H54 (cell line): ENCODE data around the gene LEUTX.
"Not testable (repeated sequence)": the region's sequence is repeated elsewhere in the genome, so short reads cannot be mapped to it uniquely, and the experiment has no call there.

ENCODE experiments used
- DNase-seq: peaks from one replicate; pipeline ENCODE4 v3.0.0; 2011; ENCODE audit warnings: low spot score, mixed read lengths; ENCODE audit not compliant: insufficient read length
- FAIRE-seq: peaks from 3 replicates; lab custom pipeline; 2011; peaks lifted over from hg19 to GRCh38; lab: Jason Lieb, UNC
- POLR2A ChIP-seq: IDR thresholded peaks from 2 replicates; pipeline ENCODE4 v1.6.1; 2011; ENCODE audit warnings: low read depth, mild to moderate bottlenecking, low read length

Gene LEUTX

DNA sequence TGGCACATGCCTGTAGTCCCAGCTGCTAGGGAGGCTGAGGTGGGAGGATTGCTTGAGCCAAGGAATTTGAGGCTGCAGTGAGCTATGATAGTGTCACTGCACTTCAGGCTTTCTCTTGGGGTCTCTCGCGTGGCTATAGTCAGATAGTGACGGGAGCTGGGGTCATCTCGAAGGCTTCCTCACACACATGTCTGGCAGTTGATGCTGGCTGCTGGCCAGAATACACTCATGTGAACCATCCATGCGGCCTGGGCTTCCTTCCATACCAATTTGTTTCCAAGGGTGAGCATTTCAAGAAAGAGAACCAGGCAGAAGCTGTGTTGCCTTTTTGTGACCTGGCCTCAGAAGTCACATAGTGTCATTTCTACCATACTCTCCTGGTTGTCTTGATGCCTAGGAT, 26.4 kb downstream of the LEUTX start:
- TF ChIP-seq POLR2A, result no peak
- FAIRE-seq (no peak), DNase-seq (no peak)

DNA sequence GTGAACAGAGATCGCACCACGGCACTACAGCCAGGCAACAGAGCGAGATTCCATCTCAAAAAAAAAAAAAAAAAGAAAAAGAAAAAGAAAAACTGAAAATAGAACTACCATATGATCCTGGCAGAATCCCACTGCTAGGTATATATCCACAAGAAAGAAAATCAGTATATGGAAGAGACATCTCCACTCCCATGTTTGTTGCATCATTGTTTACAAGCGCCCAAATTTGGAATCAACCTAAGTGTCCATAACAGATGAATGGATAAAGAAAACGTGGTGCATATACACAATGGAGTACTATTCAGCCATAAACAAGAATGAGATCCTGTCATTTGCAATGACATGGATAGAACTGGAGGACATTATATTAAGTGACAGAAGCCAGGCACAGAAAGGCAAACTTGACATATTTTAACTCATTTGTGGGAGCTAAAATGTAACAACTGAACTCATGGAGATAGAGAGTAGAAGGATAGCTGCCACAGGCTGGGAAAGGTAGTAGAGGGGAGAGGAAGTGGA, 29.3 kb downstream of the LEUTX start:
- DNase-seq (no peak), FAIRE-seq (no peak)
- no peak for TF ChIP-seq POLR2A

DNA sequence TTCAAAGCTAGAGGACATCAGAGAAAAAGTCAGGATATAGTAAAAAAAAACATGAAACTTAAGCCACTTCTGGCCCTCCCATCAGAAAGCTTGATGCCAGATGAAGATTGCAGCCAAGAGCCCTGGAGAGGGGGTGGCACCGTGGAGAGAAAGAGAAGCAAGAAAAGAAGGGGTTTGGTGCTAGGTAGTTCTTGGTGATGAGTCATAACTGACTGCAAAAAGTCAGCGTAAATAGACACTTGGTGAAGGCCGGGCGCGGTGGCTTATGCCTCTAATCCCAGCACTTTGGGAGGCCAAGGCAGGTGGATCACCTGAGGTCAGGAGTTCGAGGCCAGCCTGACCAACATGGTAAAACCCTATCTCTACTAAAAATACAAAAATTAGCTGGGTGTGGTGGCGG, 30.0 kb downstream of the LEUTX start:
- DNase-seq, FAIRE-seq: not testable (repeated sequence)

DNA sequence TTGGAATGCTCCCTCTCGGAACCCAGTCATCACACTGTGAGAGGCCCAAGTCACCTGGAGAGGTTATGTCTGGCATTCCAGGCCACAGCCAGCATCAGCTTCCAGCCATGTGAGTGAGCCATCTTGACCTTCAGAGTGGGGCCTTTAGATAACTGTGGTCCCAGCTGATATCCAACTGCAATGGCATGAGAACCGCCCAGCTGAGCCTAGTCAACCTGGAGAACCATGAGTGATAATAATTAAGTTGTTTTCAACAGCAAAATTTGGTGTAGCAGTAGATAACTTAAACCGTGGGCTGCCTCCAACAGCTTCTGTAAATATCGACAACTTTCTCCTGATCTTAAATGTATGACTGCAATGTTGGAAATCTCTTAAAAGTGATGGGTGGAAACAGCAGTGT, 30.7 kb downstream of the LEUTX start:
- no peak for DNase-seq
- FAIRE-seq, result no peak
- TF ChIP-seq POLR2A, result no peak

DNA sequence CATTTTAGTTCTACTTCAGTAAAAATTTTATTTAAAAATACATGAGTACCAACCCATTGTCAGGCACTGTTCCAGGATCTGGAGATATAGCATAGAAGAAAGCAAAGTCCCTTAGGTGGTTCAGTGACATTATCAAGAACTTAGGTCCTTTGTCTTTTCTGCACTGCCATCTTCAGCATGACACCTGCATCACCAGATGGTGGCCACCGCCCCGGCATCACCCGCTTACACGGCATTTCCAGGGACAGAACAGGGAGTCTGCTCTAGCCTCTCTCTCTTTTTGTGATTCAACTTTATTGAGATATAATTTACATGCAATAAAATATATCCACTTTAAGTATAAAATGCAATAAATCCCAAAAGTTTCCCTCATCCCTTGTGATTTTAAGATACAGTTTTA, 31.8 kb downstream of the LEUTX start:
- no peak for DNase-seq
- no peak for TF ChIP-seq POLR2A
- no peak for FAIRE-seq

DNA sequence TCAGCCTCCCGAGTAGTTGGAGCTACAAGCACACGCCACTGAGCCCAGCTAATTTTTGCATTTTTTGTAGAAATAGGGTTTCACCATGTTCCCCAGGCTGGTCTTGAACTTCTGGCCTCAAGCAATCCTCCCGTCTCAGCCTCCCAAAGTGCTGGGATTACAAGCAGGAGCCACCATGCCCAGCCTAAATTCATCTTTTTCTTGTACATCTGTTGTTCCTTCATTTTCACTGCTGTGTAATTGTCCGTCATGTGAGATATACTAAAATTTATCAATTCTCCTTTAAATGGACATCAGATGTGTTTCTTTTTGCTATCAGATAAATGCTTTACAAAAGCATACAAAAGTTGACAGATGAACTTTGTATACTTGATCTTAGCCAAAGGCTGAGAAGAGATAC, 32.4 kb downstream of the LEUTX start:
- DNase-seq (no peak), FAIRE-seq (no peak)
- no peak for TF ChIP-seq POLR2A

DNA sequence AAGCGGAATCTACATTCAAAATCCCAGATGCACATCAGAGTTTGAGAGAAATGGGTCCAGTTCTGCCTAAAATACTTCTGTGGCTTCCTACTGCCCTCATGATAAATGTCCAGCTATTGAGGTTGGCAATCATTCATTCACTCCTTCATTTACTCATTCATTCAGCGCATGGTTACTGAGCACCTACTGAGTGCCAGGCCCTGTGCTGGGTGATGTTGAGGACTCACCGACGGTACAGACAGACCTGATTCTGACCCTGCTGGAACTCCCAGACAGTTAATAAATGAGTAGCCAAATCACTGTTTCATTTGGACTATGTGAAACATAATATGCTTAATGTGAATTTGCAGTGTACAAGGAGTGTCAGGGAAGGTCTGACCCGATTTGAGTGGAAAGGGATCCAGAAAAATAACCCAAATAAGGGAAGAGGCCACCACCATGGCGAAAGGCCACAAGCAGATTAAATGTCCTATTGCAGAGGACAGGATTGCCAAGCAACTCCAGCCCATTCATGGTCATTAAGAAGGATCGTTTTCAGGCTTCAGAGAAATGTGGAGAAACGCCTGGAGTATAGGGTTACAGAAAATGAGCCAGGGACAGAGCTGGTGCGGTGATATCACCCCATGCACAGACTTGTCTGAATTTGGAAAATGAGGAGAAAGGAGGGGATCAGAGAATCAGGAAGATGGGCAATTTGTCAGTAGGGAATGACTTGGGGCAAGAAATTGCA, 34.8 kb downstream of the LEUTX start:
- TF ChIP-seq POLR2A, result no peak
- no peak for FAIRE-seq
- no peak for DNase-seq

DNA sequence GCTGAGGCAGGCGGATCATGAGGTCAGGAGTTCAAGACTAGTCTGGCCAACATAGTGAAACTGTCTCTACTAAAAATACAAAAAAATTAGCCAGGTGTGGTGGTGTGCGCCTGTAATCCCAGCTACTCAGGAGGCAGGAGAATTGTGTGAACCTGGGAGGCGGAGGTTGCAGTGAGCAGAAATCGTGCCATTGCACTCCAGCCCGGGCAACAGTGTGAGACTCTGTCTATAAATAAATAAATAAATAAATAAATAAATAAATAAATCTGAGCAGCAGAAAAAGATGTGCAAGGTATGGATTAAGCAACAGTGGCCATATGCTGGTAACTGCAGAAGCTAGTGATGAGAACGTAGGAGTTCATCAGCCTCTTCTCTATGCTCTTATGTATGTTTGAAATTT, 35.5 kb downstream of the LEUTX start:
- FAIRE-seq, result not testable (repeated sequence)

DNA sequence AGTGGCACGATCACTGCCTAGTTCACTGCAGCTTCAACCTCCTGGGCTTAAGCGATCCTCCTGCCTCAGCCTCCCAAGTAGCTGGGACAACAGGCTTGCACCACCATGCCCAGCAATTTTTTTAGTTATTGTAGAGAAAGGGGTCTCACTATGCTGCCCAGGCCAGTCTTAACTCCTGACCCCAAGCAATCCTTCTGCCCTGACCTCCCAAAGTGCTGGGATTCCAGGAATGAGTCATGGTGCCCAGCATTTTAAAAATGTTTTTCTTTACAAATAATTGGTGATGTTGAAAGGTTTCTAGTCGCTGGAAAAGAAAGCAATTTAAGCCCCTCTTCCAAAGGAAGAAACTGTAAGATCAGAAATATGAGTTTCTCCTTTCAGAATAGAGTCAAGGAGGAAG, 35.9 kb downstream of the LEUTX start:
- no peak for DNase-seq
- no peak for FAIRE-seq
- no peak for TF ChIP-seq POLR2A

More for the DNA sequence above, 35.5 kb downstream of the LEUTX start:
- DNase-seq, result not testable (repeated sequence)

DNA sequence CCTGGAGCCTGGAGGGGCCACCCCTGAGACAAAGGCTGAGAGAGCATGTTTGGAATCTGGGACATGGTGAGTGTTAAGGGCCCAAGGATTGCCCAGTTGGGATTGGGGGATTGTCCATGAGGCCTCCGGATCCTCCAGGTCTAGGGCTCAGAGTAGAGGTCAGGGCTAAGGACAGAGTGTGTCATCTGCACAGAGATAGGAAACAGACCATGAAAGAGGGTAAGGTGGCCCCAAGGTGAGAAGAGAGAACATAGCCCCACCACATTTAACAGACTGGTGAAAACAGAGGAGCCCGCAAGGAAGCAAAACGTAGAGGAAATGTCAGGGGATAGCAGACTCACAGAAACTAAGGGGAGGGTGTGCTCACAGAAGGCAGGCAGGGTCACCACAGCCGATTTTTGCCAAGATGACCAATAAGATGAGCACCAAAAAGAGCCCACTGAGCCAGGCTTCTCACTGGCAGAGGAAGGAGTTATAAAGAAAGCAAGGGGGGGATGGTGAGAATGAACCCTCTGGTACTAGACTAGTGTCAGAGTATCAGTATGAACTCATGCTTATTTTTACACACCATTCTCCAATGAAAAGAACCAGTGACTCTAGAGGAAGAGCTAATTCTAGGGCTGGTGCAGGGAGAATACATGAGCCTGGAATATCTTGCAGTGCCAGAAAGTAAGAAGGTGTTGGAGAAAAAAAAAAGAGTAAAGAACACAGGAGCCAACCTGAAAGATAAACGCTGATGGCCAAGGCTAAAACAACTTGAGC, 37.8 kb downstream of the LEUTX start:
- FAIRE-seq (no peak), DNase-seq (no peak)
- no peak for TF ChIP-seq POLR2A

DNA sequence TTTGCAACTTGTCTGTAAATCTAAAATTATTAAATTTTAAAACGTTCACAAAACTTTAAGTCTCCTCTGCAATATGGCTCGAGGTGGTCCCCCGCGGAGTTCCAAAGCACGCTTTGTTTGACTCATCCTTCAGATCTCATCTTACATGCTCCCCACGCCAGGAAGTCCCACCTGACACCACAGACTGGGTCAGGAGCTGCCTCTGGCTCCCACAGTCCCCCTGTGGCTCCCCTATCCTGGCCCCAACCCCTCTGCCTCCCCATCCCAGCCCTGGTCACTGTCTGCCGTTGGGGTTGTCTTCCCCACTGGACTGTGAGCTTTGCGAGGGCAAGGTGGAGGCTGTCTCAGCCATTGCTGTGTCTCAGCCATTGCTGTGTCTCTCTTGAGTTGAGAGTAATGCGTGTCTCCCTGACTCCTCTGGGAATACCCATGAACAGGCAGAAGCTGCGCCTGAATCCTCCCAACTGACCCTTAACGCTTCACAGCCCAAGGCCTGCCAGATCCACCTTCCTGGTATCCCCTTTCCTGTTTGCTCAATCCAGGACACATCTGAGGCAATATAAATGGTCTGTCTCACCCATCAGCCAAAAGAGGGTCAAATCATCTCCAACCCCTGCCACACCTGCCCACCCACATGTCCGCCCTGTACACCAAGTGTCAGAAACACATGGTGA, 39.4 kb downstream of the LEUTX start:
- TF ChIP-seq POLR2A, result no peak
- FAIRE-seq, result no peak

DNA sequence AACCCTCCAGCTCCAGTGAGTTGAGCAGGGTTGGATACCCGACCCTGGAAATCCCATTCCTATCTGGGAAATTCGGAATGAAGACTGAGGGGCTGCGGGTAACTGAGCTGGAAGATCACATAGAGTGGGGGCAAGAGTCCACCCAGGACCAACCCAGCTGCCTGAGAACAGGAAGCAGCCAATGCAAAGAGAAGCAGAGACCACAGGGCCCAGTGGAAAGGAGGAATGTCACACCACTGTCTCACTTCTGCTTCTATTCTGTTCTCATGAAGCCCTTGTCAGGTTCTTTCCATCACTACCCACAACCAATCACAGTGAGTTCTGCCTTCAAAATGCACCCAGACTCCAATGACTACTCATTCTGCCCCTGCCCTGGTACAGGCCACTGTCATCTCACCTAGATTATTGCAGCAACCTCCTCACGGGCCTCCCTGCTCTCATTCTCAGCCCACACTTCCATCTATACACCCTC, 40.0 kb downstream of the LEUTX start:
- no peak for TF ChIP-seq POLR2A
- FAIRE-seq, result no peak
- no peak for DNase-seq

More for the DNA sequence above, 39.4 kb downstream of the LEUTX start:
- no peak for DNase-seq

DNA sequence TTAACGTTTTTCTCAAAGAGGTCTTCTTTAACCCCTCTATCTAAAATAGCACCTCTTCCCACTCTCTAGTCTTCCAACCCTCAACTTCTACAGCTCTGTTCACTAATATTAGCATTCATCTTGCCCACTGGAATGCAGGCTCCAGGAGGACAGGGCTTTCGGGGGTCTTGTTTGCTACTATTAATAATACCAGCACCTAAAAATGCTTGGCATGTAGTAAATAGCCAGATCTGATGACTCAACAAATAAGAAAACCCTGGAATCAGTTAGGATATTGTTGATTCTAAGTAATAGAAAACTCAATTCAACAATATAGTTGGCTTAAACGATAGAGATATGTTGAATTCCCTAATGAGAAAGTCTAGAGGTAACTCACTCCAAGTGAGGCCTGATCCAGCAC, 41.1 kb downstream of the LEUTX start:
- DNase-seq (no peak), FAIRE-seq (no peak)
- no peak for TF ChIP-seq POLR2A

DNA sequence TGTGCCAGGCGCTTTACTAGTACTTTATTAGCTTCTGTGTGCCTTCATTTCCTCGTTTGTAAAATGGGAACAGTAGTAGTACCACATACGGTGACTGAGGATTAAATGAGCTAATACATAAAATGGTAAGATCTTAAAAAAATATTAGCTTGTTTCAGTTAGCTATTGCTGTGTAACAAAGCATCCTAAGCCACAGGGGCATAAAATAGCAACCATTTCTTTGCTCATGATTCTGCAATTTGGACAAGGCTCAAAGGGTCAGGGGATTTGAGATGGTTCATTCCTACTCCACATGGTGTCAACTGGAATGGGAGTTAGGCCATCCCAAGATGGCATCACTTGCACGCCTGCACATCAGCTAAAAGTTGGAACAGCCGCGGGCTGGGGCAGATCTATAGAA, 42.0 kb downstream of the LEUTX start:
- FAIRE-seq, result no peak
- no peak for TF ChIP-seq POLR2A
- DNase-seq, result no peak
